Peyer's patch (tissue), 4 donors: Measurements from ENCODE around the gene PRM1.

Experiments
- CTCF ChIP-seq, 6 experiments: fragments of 450-650 bp in 4 of 6; fragments of 200-600 bp in 2 of 6; sonication (generic) in 1 of 6; IDR thresholded peaks; one replicate each; pipeline ENCODE4 v1.5.1; 2017 to 2019; ENCODE audit warnings: antibody characterized with exemption in 6 of 6, mild to moderate bottlenecking in 3 of 6, moderate library complexity in 1 of 6
- POLR2A ChIP-seq, 2 donors: fragments of 450-650 bp; IDR thresholded peaks; one replicate each; pipeline ENCODE4 v1.5.1; 2017; ENCODE audit warnings: antibody characterized with exemption in 2 of 2, mild to moderate bottlenecking in 2 of 2, moderate library complexity in 2 of 2

GRCh38 chr16:11274964-11275363 is 6.2 kb downstream of the PRM1 start:
- TF ChIP-seq CTCF (IDR thresholded peaks at IDR 0.05) (no peak), POLR2A (IDR thresholded peaks at IDR 0.05) (no peak)
